ENCODE measurements around the gene TBX4.
"Not testable (repeated sequence)": the region's sequence is repeated elsewhere in the genome, so short reads cannot be mapped to it uniquely, and the experiment has no call there.

Gene TBX4

DNA sequence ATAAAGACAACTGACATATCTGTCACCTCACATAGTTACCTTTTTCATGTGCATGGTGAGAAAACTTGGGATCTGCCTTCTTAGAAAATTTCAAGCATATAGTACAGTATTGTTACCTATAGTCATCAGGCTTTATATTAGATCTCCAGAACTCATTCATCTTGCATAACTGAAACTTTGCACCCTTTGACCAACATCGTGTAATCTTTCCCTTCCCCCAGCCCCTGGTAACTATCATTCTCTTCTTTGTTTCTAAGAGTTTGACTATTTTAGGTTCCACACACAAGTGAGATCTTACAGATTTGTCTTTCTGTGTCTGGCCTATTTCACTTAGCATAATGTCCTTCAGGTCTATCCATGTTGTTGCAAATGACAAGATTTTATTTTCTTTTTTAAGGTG is 22.9 kb upstream of the TBX4 start:
- DNase-seq (ENCODE audit: low read depth in 2 of 2), result no peak

DNA sequence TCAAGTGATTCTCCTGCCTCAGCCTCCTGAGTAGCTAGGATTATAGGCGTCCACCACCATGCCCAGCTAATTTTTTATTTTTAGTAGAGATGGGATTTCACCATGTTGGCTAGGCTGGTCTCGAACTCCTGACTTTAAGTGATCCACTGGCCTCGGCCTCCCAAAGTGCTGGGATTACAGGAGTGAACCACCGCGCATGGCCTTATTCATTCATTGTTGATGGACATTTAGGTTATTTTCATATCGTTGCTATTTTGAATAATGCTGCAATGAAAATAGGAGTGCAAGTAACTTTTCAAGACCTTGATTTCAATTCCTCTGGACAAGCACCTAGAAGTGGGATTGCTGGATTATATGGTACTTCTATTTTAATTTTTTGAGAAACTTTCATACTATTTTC is 22.4 kb upstream of the TBX4 start:
- DNase-seq (ENCODE audit: low read depth in 2 of 2), result not testable (repeated sequence)

DNA sequence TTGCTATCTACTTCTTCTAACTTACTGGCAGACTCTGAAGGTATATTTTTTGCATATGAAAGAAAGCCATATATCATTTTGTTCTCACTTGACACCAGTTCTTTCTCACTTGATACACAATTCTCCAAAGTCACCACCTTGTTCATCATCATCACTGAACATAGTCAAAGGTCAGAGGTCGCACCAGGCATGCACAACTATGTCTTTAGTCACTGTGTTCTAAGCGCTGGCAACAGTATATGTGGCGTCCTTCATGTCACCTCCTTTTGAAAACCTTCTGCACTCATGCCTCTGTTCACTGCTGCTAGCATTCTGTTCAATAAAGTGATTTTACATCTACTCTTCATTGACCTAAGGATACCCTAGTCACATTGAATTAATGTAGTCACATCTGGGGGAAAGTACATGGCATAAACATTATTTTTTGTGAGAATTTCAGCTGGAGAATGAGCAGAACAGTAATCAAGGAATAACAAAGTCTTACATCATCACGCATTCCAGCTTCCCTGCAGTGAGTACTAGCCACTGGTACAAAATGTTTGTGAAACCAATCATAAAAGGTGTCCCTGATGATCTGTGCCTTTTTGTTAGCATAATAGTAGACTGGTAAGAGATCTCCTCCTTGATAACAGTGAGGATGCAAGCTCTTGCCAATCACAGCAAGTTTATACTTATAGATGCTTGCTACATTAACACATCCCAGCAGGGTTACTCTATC is 20.5 kb upstream of the TBX4 start:
- no peak for DNase-seq (ENCODE audit: low read depth in 2 of 2)

DNA sequence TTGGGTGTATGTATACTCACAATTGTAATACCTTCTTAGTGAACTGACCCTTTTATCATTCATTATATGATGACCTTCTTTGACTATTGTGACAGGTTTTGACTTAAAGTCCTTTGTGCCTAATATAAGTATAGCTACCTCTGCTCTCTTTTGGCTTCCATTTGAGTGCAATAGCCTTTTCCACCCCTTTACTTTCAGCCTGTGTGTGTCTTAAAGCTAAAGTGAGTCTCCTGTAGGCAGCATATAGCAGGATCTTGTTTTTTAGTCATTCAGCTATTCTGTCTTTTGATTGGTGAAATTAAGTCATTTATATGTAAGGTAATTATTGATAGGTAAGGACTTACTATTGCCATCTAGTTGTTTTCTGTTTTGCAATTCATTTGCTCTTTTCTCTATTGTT is 15.9 kb upstream of the TBX4 start:
- no peak for DNase-seq (ENCODE audit: low read depth in 2 of 2)

DNA sequence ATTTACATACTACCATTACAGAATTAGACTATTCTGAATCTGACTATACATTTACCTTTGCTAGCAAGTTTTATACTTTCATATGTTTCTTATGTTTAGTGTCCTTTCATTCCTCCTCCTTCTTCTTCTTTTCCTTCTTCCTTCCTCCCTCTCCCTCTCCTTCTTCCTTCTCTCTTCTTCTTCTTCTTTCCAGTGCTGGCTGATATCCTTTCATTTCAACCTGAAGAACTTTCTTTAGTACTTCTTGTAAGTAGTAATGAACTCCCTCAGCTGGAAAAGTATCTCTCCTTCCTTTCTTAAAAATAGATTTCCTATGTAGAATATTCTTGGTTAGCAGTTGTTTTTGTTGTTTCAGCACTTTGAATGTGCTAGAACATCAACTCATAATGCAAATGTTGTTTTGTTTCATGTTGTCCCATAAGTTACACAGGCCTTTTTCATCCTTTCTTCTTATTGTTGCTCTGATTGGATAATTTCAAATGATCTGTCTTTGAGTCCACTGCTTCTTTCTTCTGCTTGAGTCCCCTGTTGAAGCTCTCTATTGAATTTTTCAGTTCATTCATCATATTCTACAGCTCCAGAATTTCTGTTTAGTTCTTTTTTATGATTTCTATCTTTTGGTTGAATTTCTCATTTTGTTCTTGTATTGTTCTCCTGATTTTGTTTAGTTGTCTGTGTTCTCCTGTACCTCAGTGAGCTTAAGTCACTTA is 15.1 kb upstream of the TBX4 start:
- no peak for DNase-seq (ENCODE audit: low read depth in 2 of 2)

DNA sequence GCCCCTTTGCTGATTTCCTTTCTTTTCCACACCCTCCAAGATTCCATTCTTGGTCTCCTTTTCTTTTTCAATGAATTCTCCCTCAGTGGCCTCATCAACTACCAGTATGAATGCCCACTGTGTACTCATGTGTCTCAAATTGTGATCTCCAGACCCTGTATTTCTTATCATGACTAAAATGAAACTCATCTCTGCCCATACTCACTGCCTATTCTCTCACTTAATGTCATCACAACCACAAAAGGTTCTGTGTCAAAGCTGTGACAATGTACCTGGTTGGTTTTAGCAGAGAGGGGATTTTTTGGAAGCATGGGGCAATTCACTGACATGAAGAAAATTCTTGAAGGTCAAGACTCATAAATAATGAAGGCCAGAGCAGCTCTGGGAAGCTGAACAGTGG is 11.5 kb upstream of the TBX4 start:
- DNase-seq (ENCODE audit: low read depth in 2 of 2), result no peak

DNA sequence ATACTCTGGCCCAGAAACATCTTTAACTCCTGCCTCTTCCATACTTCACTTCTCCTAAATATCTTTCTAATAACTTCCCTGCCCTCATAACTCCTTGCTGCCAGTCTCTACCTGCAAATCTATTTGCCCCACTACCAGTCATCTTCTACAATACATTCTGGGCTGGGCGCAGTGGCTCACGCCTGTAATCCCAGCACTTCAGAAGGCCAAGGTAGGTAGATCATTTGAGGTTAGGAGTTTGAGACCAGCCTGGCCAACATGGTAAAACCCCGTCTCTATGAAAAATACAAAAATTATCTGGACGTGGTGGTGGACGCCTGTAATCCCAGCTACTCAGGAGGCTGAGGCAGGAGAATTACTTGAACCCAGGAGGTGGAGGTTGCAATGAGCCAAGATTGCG is 10.7 kb upstream of the TBX4 start:
- not testable (repeated sequence) for DNase-seq (ENCODE audit: low read depth in 2 of 2)

DNA sequence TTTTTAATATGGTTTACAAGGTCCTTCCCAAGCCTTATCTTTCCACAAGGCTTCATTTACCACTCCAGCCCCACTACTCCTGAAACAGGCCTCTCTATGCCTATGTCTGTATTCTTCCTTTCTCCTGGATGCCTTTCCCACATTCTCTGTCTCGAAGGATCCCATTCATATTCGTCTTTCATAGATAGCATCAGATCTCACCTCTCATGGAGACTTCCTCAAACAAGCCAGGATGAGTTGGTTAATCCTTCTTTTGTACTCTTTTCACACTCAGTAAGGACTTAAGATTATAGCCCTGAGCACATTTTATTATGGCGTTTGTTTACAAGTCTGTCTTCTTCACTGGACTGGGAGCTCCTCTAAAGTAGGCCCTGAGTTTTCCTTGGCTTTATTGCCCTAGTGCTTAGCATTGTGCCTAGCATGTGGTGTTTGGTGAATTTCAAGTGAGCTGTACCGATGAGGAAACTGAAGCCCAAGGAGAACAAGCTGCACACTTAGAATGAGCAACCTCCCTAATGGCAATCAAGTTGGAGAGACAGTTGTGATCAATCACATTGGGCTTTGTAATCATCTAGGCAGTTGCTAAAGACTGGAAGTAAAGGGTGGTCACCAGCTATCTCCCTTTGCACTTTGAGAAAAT is 10.0 kb upstream of the TBX4 start:
- DNase-seq (ENCODE audit: low read depth in 2 of 2), result no peak

DNA sequence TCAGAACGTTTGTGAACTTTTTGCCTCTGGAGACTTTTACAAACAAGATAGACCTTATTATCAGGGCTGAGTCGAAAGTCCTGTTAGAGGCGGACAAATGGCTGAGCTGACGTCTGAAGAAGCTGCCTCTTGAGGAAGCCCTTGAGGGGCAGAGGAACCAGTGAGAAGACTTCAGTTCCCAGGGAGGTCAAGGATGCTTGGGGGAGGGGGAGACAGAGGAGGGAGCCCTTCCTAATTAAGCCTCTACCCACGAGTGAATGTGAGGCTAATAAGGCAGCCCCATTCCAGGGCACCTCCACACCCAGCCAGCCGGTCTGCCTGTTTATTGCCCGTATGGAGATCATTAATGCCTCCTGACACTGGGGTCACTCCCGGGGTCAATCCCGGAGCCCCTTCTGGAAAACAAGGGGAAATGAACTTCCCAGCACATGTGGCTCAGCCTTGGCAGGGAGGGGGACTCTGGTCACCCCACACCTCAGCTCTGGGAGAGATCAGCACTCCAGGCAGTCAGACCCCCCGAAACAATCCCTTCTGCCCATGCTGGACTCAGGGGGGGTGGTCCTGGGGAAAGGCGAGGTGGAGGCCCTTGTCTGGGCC is 9.2 kb upstream of the TBX4 start:
- DNase-seq (ENCODE audit: low read depth in 2 of 2), result no peak

DNA sequence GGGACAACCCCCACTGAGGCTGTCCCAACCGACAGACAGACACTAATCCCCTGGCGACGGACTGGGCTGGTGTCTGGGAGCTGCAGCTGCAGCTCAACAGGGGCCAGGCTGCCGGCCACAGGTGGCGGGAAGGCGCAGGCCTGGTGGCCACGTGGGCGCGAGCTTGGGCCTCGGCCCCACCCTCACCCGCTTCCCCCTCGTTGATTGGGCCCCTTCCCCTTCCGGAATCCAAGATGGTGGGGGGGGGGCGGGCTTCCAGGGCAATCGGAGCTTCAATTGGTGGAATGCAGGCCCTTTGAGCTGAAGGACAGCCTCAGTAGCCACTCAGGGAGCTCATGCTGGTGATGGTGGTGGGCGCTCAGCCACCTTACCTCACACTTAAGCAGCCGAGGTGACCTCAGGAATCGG is 8.7 kb upstream of the TBX4 start:
- DNase-seq (ENCODE audit: low read depth in 2 of 2), result no peak

DNA sequence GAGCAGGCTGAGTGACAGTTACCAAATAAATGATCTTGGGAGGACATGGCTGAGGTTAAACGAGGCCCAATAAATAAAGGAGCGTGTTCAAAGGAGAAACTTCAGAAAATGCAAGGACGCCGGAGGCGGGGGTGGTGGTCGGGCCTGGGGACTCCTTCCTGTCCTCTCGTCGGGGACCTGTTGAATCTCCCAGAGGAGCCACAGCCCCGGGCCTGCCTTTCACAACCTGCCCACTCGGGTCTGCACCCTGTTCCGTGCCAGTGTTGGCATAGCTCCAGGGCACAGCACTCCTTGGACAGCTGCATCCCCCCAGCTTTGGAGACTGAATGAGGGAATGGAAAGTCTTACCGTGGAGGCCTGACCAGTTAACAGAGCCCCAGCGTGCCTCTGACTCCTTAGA is 8.1 kb upstream of the TBX4 start:
- no peak for DNase-seq (ENCODE audit: low read depth in 2 of 2)

DNA sequence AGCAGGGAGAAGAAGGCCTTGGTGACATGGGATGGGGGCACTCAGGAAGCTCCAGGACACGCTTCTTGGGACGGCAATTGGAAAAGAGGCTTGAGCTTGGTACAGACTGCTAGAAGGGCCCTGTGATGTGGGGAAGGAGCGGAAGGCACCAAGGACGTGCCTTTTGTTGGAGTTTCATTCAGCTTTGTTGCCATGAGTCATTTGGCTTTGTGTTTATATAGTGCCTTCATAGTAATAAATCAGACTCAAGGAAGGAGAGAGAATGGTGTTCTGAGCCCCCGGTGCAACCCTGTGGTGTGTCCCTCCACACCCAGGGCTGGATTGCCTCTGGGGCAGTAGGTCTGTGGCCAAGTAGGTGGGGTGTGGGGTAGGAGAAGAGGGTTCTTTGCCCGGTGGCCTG is 7.4 kb upstream of the TBX4 start:
- no peak for DNase-seq (ENCODE audit: low read depth in 2 of 2)

DNA sequence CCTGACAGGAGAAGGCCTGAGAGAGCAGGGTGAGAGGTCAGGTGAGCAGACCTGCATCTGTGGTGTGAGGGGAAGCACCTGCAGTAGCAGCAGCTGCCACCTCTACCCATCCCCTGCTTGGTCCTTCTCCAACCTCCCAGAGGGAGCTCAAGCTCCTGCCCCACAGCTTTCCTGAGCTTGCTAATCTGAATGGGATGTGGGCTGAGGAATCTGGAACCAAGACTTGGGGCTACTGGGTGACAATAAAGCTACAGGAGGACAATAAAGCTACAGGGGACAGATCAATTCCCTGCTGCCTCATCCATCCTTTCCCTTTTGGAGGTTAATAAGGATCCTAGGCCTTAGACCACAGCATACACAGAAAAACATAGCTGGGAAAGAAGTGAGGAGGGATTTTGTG is 4.9 kb upstream of the TBX4 start:
- no peak for DNase-seq (ENCODE audit: low read depth in 2 of 2)

DNA sequence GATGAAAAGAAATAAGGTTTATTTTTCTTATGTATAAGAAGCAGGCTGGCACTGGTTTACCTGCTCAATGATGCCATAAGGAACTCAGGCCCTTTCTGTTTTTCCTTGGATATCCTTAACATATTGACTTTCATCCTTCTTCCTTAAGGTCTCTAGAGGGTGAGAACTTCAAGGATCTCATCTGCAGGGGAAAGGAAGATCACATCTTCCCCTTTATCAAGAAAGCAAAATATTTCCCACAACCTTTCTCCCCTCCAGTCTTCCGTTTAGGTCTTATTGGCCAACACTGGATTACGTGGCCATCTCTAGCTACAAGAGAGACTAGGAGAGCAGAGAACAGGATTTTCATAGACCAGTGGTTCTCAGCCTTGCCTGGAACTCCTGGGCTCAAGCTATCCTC is 4.2 kb upstream of the TBX4 start:
- DNase-seq (ENCODE audit: low read depth in 2 of 2), result no peak

DNA sequence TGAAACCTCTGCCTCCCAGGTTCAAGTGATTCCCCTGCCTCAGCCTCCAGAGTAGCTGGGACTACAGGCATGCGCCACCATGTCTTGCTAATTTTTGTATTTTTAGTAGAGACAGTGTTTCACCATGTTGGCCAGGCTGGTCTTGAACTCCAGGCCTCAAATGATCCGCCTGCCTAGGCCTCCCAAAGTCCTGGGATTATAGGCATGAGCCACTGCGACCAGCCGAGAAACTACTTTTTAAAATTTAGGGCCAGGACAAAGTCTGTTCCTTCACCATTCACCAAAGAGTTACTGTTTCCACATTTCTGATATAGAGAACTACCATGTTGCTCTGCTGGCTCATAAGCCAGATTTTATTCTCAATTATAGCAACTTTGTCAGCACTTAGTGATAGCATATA is 3.1 kb upstream of the TBX4 start:
- not testable (repeated sequence) for DNase-seq (ENCODE audit: low read depth in 2 of 2)

DNA sequence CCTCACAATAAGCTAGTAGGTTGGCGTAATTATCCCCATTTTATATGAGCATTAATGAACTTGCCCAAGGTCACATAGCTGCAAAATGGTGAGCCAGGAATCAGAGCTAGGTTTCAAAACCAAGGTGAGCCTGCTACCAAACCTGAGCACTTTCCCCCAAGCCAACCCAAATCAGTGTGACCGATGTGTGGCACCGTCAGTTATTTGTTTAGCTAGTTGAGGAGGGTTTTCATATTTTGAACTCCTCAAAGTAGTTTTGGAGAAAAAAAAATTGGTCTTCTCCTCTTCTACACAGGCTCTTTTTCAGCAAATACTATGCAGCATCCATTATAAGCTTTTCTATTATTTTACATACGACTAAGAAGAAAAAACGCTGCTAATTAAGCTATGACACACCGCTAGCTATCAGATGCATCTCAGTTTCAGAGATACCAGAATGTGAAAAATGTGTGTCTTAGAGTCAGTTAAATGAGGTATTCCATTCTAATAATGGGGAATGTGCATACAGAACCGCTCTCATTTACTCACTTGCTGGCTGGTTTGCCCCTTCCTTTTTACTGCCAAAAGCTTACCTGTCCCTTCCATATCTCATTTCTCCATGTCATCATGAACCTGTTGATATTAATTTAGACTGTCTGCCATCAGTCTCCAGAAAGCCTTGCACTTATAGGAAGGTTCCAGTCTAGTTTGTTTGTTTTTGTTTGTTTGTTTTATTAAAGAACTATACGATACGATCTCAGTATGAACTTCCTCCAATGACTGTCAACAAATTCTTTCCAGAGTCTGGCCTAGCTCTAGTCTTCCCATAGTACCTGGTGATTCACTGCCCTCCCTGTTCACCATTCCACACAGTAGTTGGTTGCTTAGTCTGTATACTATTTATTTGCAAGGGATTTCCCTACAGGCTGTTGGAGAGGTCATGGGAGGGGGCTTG is 2.2 kb upstream of the TBX4 start:
- DNase-seq (ENCODE audit: low read depth in 2 of 2), result no peak

DNA sequence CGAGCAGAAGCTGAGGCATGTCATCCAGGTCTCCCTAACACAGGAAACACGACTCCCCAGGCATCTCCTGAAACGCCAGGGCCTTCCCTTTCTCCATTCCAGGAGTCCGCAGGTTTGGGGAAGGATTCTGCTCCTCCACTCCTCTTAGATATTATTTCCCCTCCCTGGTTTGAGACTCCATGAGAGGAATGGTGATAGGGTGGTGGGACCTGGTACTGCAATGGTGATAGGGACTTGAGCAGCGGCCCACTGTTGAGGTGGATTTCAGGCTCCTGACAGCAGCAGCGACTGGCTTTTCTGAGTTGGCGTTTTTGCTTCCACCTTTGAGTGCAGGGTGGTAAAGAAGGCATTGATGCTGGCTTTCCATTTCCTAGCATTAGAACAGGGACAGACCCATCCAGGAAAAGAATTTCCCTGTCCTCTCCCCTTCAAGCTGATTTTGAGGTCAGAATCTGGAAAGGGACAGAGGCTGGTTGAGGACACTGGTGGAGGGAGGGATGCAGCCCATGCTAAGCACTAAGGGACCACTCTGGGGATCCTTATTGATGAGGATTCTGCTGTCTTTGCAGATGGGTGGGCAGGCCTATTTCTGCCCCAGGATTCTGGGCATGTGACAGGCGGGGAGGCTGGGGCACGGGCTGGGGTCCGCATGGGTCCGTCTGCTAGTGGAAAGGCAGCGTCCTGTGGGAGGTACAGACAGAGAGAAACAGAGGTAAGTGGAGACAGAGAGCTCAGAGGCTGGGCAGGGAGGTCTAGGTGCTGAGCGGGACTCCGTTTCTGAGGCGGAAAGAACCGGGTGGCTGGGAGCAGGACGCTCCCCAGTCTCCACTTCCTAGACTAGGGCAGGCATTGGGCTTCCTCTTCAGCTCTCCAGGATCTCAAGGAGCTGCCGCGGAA is 1.3 kb upstream of the TBX4 start:
- no peak for DNase-seq (ENCODE audit: low read depth in 2 of 2)

DNA sequence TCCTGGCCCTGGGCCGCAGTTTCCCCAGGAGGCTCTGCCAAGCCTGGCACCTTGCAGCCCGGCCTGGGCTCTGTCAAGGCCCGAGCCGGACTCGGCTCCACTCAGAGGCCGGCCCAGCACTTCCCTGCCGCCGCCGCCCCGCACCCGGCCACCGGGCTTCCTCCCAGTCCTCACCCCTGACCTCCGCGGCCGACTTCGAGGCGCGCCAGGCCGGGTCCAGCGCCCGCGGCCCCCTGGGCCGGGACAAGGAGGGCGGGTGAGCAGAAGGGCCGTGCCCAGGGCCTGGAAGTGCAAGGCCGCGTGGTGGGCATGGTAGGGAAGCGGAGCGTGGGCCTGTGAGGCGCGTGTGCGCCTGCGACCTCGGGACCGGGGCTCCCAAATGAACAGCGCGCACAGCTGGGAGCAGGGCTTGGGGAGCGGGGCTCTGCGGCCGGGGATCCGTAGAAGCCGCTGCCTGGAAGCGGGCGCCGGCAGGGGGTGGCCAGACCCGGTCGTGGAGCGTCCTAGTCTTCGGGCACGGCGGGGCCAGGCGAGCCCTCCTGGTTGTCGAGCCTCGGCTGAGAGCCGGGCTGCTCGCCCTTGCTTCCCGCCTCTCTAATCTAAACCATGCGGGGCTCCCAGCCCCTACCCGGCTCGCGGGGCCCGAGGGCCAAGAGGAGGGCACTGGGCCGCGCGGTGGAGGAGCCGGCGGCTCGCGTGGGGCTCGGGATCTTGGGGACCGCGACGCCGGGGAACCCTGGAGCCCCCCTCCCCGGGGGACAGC is 503 bp upstream of the TBX4 start:
- DNase-seq (ENCODE audit: low read depth in 2 of 2), result no peak

DNA sequence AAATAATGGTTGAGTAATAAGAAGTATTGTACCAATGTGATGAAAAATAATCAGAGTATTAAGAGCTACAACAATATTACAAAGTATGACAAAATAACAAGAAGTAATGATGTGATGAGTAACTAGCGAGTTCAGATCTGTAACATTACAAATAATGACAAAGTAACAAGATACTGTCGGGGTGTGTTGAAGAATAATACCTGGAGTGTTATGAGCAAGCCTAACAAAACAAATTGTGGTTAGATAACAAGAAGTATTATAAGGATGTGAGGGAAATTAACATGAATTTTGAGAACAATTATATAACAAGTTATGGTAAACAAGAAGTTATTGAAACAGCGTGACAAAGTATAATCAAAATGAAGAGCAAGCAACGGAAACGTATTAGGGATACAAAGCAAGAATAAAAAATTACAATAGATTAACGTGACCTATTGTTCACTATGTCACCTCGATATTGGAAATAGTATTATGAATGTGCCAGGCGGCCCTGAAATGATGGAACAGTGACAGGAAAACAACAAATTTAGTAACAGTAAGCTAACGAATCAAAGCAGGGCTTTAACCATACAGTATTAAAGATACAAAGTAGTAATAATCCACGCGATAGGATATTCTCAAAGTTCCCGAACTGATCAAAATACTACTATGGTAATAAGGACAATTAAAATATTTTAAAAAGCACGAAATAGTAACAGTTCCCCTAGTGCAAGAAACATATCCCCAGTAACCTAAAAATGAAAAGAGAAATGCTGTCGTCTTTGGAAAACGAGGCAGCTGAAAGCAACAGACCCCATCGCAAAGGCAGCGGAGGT is 1.6 kb downstream of the TBX4 start:
- no peak for DNase-seq (ENCODE audit: low read depth in 2 of 2)

Data from stimulated activated CD4-positive, alpha-beta T cell treated with anti-CD3 and anti-CD28 coated beads, Interleukin-4, amount 100 ng/mL, for 48 hours (primary cell).